ENCODE measurements around the gene KLHL22.

DNA sequence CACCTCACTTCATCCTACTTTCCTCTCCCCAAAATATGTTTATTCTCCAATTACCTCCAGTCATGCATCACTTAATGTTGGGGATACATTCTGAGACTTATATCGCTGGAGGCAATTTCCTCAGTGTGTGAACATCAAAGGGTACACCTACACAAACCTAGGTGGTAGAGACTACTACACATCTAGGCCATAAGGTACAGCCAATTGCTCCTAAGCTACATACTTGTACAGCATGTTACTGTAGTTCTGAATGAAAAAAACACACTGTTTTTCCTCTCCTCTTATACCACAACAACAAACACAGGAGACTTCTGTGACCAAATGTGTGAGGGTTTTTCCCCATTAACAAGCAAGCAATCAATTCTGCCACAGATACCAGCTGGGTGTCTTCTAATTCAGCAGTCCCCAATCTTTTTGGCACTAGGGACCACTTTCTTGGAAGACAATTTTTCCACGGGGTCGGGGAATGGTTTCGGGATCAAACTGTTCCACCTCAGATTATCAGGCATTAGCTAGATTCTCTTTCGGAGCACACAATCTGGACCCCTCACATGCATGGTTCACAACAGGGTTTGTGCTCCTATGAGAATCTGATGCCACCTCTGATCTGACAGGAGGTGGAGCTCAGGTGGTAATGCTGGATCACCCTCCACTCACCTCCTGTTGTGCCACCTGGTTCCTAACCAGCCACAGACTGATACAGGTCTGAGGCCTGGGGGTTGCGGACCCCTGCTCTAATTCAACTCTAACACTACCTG, 5.2 kb downstream of the KLHL22 start:
- TF ChIP-seq CTCF (conservative IDR thresholded peaks at IDR 0.05 in 1 of 2, IDR thresholded peaks at IDR 0.05 in 1 of 2; ENCODE audit: low read depth in 1 of 2, low read length in 2 of 2), result no peak
- no peak for TF ChIP-seq EZH2 (IDR thresholded peaks at IDR 0.05; ENCODE audit: low read length, missing control alignments)
